Neural progenitor cell (in vitro differentiated cells): ENCODE data around the gene INKA2. TPM values are rescaled to one million over a fixed set of nuclear protein-coding genes. Genes with fewer than 3 reads are reported as not detected.

ENCODE experiments used
- DNase-seq: peaks from one replicate; pipeline ENCODE4 v3.0.0-alpha.2; 2016; ENCODE audit warnings: low spot score
- H2AFZ ChIP-seq: fragments of 200-600 bp; sonication (generic); replicated peaks from 2 replicates; pipeline ENCODE4 v1.6.1; 2016; ENCODE audit warnings: antibody characterized with exemption
- H3F3A ChIP-seq: fragments of 200-600 bp; sonication (generic); 2 replicates; pipeline ENCODE4 v1.6.1; 2016; ENCODE audit warnings: antibody characterized with exemption, low read depth
- H3K27ac ChIP-seq: fragments of 200-600 bp; sonication (generic); 2 replicates; pipeline ENCODE4 v1.5.1; 2016; ENCODE audit warnings: mild to moderate bottlenecking
- H3K27me3 ChIP-seq: fragments of 200-600 bp; sonication (generic); 2 replicates; pipeline ENCODE4 v1.6.1; 2016; ENCODE audit warnings: mild to moderate bottlenecking, moderate library complexity
- H3K36me3 ChIP-seq: fragments of 200-600 bp; sonication (generic); 2 replicates; pipeline ENCODE4 v1.5.1; 2016
- H3K4me1 ChIP-seq: fragments of 200-600 bp; sonication (generic); 2 replicates; pipeline ENCODE4 v1.6.1; 2016; ENCODE audit warnings: mixed run types
- H3K4me2 ChIP-seq: fragments of 200-600 bp; sonication (generic); 2 replicates; pipeline ENCODE4 v1.6.1; 2016
- H3K4me3 ChIP-seq: fragments of 200-600 bp; sonication (generic); 2 replicates; pipeline ENCODE4 v1.5.1; 2016
- H3K79me2 ChIP-seq: fragments of 200-600 bp; sonication (generic); 2 replicates; pipeline ENCODE4 v1.6.1; 2016; ENCODE audit warnings: low read depth
- H3K9ac ChIP-seq: fragments of 200-600 bp; sonication (generic); 2 replicates; pipeline ENCODE4 v1.6.1; 2016
- H3K9me3 ChIP-seq: fragments of 200-600 bp; sonication (generic); 2 replicates; pipeline ENCODE4 v1.5.1; 2016; ENCODE audit warnings: low read depth
- H4K20me1 ChIP-seq: fragments of 200-600 bp; sonication (generic); 2 replicates; pipeline ENCODE4 v1.6.1; 2016; ENCODE audit warnings: low read depth
- H3K27ac Mint-ChIP-seq: 3 replicates; pipeline ENCODE4 v1.8.0; 2021; ENCODE audit warnings: mixed read lengths
- H3K27me3 Mint-ChIP-seq: 2 replicates; pipeline ENCODE4 v1.8.0; 2022; ENCODE audit warnings: low read depth, mild to moderate bottlenecking, inconsistent platforms, moderate library complexity, mixed read lengths; ENCODE audit not compliant: insufficient read depth
- H3K36me3 Mint-ChIP-seq: 3 replicates; pipeline ENCODE4 v1.8.0; 2021; ENCODE audit warnings: mixed read lengths
- H3K4me1 Mint-ChIP-seq: 3 replicates; pipeline ENCODE4 v1.8.0; 2021; ENCODE audit warnings: mixed read lengths
- H3K4me3 Mint-ChIP-seq: 3 replicates; pipeline ENCODE4 v1.8.0; 2021; ENCODE audit warnings: mild to moderate bottlenecking, moderate library complexity, mixed read lengths
- H3K9me3 Mint-ChIP-seq: 3 replicates; pipeline ENCODE4 v1.8.0; 2020; ENCODE audit warnings: mixed read lengths
- EZH2 ChIP-seq: fragments of 200-600 bp; sonication (generic); IDR thresholded peaks from 2 replicates; pipeline ENCODE4 v1.6.1; 2017; ENCODE audit warnings: antibody characterized with exemption, mild to moderate bottlenecking, moderate library complexity
- EZH2phosphoT487 ChIP-seq: fragments of 200-600 bp; sonication (generic); IDR thresholded peaks from 2 replicates; pipeline ENCODE4 v1.6.1; 2017; ENCODE audit warnings: antibody characterized with exemption
- total RNA-seq: library from RNA; depleted of rRNA; stranded (reverse); fragments of >200 nt; gene quantifications from 2 replicates; pipeline ENCODE4 v1.2.3, GENCODE V29; 2015; ENCODE audit warnings: low replicate concordance
- TF ChIP-seq, protein P1 (sequence below): fragments of 200-600 bp; sonication (generic); IDR thresholded peaks from 2 replicates; pipeline ENCODE4 v1.5.1; 2017; ENCODE audit warnings: antibody characterized with exemption, mild to moderate bottlenecking

Gene INKA2
- total RNA-seq, 1 donor from 2014 or later, result not detected

DNA sequence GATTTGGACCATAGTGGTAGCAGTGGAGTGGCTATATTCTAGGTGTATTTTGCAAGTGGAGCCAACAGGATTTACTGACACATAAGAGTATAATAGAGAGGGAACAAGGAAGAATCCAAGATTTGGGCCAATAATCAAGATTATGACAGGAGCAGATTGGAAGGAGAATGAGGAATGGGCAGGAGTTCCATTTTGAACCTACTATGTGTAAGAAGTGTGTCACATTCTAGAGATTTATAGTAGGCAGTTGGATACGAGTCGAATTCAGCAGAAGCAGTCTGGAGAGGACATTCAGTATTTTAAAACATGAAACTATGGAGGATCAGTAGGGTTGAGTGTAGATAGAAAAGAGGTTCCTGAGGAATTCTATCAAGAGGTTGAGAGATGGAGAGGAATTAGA, 21.7 kb downstream of the INKA2 start:
- Histone ChIP-seq H3K79me2 (no peaks in the 10 kb centered on the region), H3K27ac (no peak overlapping the region), H3K36me3 (no peaks in the 10 kb centered on the region), H3K9me3 (no peaks in the 10 kb centered on the region), H3K9ac (no peak overlapping the region), H3K4me1 (no peaks in the 10 kb centered on the region), H3K4me2 (no peak overlapping the region), H4K20me1 (peaks cover 6% of the 10 kb centered on the region), H3K27me3 (no peaks in the 10 kb centered on the region), H2AFZ (no peak overlapping the region), H3K4me3 (no peak overlapping the region), H3F3A (peaks cover 24% of the 10 kb centered on the region)
- H3K4me3 Mint-ChIP-seq, result no peak overlapping the region
- TF ChIP-seq EZH2phosphoT487, result no peak
- TF ChIP-seq, protein P1, sequence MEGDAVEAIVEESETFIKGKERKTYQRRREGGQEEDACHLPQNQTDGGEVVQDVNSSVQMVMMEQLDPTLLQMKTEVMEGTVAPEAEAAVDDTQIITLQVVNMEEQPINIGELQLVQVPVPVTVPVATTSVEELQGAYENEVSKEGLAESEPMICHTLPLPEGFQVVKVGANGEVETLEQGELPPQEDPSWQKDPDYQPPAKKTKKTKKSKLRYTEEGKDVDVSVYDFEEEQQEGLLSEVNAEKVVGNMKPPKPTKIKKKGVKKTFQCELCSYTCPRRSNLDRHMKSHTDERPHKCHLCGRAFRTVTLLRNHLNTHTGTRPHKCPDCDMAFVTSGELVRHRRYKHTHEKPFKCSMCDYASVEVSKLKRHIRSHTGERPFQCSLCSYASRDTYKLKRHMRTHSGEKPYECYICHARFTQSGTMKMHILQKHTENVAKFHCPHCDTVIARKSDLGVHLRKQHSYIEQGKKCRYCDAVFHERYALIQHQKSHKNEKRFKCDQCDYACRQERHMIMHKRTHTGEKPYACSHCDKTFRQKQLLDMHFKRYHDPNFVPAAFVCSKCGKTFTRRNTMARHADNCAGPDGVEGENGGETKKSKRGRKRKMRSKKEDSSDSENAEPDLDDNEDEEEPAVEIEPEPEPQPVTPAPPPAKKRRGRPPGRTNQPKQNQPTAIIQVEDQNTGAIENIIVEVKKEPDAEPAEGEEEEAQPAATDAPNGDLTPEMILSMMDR, result no peak
- no peak for TF ChIP-seq EZH2
- peaks cover 4% of the 10 kb centered on the region for H3K36me3 Mint-ChIP-seq
- H3K27ac Mint-ChIP-seq, result no peak overlapping the region
- no peaks in the 10 kb centered on the region for H3K9me3 Mint-ChIP-seq
- no peak for DNase-seq
- H3K4me1 Mint-ChIP-seq, result no peaks in the 10 kb centered on the region
- H3K27me3 Mint-ChIP-seq, result peaks cover 2% of the 10 kb centered on the region

DNA sequence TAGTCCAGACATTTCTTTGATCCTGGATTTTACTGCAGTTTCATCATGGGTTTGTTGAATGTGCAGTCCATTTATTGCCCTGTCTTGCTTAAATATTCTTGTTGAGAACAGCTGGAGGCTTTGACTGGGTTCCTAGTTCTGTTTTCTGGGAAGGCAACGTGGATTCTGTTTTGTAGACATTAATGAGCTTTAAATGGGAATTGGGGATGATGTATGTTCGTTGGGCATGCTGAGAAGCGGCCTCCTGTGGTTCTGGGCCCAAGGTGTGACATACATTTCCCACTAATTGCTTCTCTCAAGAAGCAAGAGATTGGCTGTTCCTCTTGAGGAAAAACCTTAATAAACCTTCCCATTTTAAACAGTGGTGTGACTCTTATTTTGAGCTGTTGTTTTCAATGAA, 22.9 kb downstream of the INKA2 start:
- Histone ChIP-seq H3K9ac (no peak overlapping the region), H3K4me1 (no peaks in the 10 kb centered on the region), H3K27ac (no peak overlapping the region), H3K36me3 (no peaks in the 10 kb centered on the region), H2AFZ (no peak overlapping the region), H3F3A (peaks cover 24% of the 10 kb centered on the region), H3K4me2 (no peak overlapping the region), H3K9me3 (no peaks in the 10 kb centered on the region), H3K4me3 (no peak overlapping the region), H4K20me1 (peaks cover 6% of the 10 kb centered on the region), H3K79me2 (no peaks in the 10 kb centered on the region), H3K27me3 (no peaks in the 10 kb centered on the region)
- peaks cover 2% of the 10 kb centered on the region for H3K27me3 Mint-ChIP-seq
- no peak overlapping the region for H3K4me3 Mint-ChIP-seq
- H3K27ac Mint-ChIP-seq, result no peak overlapping the region
- H3K36me3 Mint-ChIP-seq, result peaks cover 4% of the 10 kb centered on the region
- no peak for DNase-seq
- TF ChIP-seq EZH2phosphoT487, result no peak
- TF ChIP-seq EZH2, result no peak
- TF ChIP-seq, protein P1, result no peak
- H3K9me3 Mint-ChIP-seq, result no peaks in the 10 kb centered on the region
- no peaks in the 10 kb centered on the region for H3K4me1 Mint-ChIP-seq

DNA sequence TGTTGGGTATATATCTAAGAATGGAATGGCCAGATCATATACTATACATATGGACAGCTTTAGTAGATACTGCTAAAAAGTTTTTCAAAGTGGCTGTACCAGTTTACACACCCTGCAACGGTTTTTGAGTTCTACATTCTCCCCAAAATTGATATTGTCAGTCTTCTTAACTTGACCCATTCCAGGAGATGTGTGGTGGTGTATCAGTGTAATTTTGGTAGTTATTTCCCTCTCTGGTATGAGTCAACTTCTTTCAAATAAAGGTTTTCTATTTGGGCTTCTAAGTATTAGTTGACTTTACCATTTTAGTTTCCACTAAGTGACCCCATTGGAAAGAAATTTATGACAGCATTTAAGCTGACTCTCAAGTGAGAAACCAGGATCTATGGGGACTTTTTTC, 29.2 kb downstream of the INKA2 start:
- no peak overlapping the region for H3K9ac ChIP-seq
- no peaks in the 10 kb centered on the region for H3K36me3 ChIP-seq
- no peaks in the 10 kb centered on the region for H3K4me1 ChIP-seq
- Mint-ChIP-seq H3K36me3 (peaks cover 1% of the 10 kb centered on the region), H3K27ac (no peak overlapping the region), H3K27me3 (no peaks in the 10 kb centered on the region), H3K4me1 (no peaks in the 10 kb centered on the region), H3K4me3 (no peak overlapping the region), H3K9me3 (no peaks in the 10 kb centered on the region)
- no peaks in the 10 kb centered on the region for H3K27me3 ChIP-seq
- no peaks in the 10 kb centered on the region for H3K79me2 ChIP-seq
- H3K9me3 ChIP-seq, result no peaks in the 10 kb centered on the region
- H3K27ac ChIP-seq, result no peak overlapping the region
- TF ChIP-seq EZH2phosphoT487 (no peak), EZH2 (no peak)
- TF ChIP-seq, protein P1, result no peak
- peaks cover 6% of the 10 kb centered on the region for H4K20me1 ChIP-seq
- H3F3A ChIP-seq, result peaks cover 24% of the 10 kb centered on the region
- no peak overlapping the region for H2AFZ ChIP-seq
- DNase-seq, result no peak
- H3K4me2 ChIP-seq, result no peak overlapping the region
- no peak overlapping the region for H3K4me3 ChIP-seq
